ENCODE results near the gene GALC. TPM values are rescaled to one million over a fixed set of nuclear protein-coding genes. Genes with fewer than 3 reads are reported as not detected.

The GALC gene
- total RNA-seq, 1 experiment from 2014 or later, result 10.7 TPM

DNA sequence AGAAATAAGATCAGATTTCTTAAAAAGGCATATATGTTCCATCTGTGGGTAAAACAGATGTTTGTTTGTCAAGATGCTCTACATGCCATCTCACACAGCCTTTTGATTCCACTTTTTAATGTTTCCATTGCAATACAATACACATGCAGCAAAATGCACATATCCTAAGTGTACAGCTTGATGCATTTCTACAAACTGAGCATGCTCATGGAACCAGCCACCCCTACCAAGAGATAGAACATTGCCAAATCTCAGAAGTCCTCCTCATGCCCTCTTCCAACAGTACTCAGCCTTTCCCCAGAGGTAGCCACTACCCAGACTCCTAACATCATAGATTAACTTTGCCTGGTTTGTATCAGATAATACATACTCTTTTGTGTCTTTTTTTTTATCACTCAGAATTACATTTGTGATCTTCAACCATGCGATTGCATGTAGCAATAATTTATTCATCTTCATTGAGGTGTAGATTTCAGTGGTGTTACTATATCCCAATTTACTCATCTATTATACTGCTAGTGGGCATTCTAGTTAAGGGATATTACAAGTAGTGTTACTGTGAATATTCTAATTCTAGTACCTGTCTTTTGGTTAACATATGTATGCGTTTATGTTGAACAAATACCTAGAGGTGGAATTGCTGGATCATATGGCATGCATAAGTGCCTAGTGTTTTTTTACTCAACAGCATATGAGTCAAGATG, 15.2 kb upstream of the GALC start:
- ATAC-seq, result no peak
- TF ChIP-seq ZNF232 (CRISPR knock-in tag; IDR thresholded peaks at IDR 0.05) (no peak), JUN (CRISPR knock-in tag; IDR thresholded peaks at IDR 0.05) (no peak)
- TF ChIP-seq, protein P1, sequence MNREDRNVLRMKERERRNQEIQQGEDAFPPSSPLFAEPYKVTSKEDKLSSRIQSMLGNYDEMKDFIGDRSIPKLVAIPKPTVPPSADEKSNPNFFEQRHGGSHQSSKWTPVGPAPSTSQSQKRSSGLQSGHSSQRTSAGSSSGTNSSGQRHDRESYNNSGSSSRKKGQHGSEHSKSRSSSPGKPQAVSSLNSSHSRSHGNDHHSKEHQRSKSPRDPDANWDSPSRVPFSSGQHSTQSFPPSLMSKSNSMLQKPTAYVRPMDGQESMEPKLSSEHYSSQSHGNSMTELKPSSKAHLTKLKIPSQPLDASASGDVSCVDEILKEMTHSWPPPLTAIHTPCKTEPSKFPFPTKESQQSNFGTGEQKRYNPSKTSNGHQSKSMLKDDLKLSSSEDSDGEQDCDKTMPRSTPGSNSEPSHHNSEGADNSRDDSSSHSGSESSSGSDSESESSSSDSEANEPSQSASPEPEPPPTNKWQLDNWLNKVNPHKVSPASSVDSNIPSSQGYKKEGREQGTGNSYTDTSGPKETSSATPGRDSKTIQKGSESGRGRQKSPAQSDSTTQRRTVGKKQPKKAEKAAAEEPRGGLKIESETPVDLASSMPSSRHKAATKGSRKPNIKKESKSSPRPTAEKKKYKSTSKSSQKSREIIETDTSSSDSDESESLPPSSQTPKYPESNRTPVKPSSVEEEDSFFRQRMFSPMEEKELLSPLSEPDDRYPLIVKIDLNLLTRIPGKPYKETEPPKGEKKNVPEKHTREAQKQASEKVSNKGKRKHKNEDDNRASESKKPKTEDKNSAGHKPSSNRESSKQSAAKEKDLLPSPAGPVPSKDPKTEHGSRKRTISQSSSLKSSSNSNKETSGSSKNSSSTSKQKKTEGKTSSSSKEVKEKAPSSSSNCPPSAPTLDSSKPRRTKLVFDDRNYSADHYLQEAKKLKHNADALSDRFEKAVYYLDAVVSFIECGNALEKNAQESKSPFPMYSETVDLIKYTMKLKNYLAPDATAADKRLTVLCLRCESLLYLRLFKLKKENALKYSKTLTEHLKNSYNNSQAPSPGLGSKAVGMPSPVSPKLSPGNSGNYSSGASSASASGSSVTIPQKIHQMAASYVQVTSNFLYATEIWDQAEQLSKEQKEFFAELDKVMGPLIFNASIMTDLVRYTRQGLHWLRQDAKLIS (CRISPR knock-in tag; IDR thresholded peaks at IDR 0.05; ENCODE audit: borderline replicate concordance), result no peak
- TF ChIP-seq, protein P2, sequence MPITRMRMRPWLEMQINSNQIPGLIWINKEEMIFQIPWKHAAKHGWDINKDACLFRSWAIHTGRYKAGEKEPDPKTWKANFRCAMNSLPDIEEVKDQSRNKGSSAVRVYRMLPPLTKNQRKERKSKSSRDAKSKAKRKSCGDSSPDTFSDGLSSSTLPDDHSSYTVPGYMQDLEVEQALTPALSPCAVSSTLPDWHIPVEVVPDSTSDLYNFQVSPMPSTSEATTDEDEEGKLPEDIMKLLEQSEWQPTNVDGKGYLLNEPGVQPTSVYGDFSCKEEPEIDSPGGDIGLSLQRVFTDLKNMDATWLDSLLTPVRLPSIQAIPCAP (CRISPR knock-in tag; IDR thresholded peaks at IDR 0.05), result no peak
- TF ChIP-seq, protein P3, sequence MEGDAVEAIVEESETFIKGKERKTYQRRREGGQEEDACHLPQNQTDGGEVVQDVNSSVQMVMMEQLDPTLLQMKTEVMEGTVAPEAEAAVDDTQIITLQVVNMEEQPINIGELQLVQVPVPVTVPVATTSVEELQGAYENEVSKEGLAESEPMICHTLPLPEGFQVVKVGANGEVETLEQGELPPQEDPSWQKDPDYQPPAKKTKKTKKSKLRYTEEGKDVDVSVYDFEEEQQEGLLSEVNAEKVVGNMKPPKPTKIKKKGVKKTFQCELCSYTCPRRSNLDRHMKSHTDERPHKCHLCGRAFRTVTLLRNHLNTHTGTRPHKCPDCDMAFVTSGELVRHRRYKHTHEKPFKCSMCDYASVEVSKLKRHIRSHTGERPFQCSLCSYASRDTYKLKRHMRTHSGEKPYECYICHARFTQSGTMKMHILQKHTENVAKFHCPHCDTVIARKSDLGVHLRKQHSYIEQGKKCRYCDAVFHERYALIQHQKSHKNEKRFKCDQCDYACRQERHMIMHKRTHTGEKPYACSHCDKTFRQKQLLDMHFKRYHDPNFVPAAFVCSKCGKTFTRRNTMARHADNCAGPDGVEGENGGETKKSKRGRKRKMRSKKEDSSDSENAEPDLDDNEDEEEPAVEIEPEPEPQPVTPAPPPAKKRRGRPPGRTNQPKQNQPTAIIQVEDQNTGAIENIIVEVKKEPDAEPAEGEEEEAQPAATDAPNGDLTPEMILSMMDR (IDR thresholded peaks at IDR 0.05), result no peak
- TF ChIP-seq, protein P4, sequence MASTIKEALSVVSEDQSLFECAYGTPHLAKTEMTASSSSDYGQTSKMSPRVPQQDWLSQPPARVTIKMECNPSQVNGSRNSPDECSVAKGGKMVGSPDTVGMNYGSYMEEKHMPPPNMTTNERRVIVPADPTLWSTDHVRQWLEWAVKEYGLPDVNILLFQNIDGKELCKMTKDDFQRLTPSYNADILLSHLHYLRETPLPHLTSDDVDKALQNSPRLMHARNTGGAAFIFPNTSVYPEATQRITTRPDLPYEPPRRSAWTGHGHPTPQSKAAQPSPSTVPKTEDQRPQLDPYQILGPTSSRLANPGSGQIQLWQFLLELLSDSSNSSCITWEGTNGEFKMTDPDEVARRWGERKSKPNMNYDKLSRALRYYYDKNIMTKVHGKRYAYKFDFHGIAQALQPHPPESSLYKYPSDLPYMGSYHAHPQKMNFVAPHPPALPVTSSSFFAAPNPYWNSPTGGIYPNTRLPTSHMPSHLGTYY (CRISPR knock-in tag; IDR thresholded peaks at IDR 0.05), result no peak
- H3K36me3 Mint-ChIP-seq, result no peaks in the 10 kb centered on the region
- no peak overlapping the region for H3K4me3 Mint-ChIP-seq
- no peak overlapping the region for H3K27ac Mint-ChIP-seq
- no peaks in the 10 kb centered on the region for H3K27me3 Mint-ChIP-seq (ENCODE audit: low read depth)
- H3K9me3 Mint-ChIP-seq, result no peaks in the 10 kb centered on the region
- H3K4me1 Mint-ChIP-seq, result no peaks in the 10 kb centered on the region
- POLR2A ChIA-PET, result no interaction called here
- CTCF ChIA-PET, result no interaction called here
- DNase-seq (ENCODE audit: low spot score), result no peak

DNA sequence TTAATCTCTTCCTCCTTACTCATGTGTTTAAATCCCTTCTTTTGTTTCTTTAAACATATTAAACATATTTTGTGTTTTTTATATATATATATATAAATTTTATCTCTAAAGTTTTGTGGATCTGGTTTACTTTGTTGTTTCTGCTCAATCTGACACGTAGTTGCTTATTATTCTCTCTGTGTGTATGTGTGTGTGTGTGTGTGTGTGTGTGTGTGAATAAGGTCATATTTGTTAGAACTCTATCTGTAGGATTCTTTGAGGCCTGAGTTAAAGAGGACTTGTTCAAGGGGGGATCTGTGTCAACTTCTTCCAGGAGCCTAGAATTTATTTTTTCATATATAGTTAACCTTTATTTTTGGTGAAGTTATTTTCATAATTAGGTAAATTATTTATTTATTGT, 14.6 kb upstream of the GALC start:
- POLR2A ChIA-PET, result no interaction called here
- no peaks in the 10 kb centered on the region for H3K9me3 Mint-ChIP-seq
- no peaks in the 10 kb centered on the region for H3K36me3 Mint-ChIP-seq
- ATAC-seq, result no peak
- H3K27ac Mint-ChIP-seq, result no peak overlapping the region
- no peak for DNase-seq (ENCODE audit: low spot score)
- CTCF ChIA-PET, result no interaction called here
- H3K4me3 Mint-ChIP-seq, result no peak overlapping the region
- H3K4me1 Mint-ChIP-seq, result peaks cover 3% of the 10 kb centered on the region
- no peaks in the 10 kb centered on the region for H3K27me3 Mint-ChIP-seq (ENCODE audit: low read depth)
- TF ChIP-seq CDX4 (CRISPR knock-in tag; IDR thresholded peaks at IDR 0.05; ENCODE audit: borderline replicate concordance), result no peak
- no peak for TF ChIP-seq ETV6 (CRISPR knock-in tag; IDR thresholded peaks at IDR 0.05)
- TF ChIP-seq, protein P5, sequence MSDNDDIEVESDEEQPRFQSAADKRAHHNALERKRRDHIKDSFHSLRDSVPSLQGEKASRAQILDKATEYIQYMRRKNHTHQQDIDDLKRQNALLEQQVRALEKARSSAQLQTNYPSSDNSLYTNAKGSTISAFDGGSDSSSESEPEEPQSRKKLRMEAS (CRISPR knock-in tag; IDR thresholded peaks at IDR 0.05), result no peak
- no peak for TF ChIP-seq OVOL2 (CRISPR knock-in tag; IDR thresholded peaks at IDR 0.05; ENCODE audit: borderline replicate concordance)
- TF ChIP-seq TP53 (CRISPR knock-in tag; IDR thresholded peaks at IDR 0.05), result no peak
- TF ChIP-seq ZNF263 (CRISPR knock-in tag; IDR thresholded peaks at IDR 0.05; ENCODE audit: low read depth), result no peak
- no peak for TF ChIP-seq RELA (CRISPR knock-in tag; IDR thresholded peaks at IDR 0.05; ENCODE audit: borderline replicate concordance)
- TF ChIP-seq JAZF1 (CRISPR knock-in tag; IDR thresholded peaks at IDR 0.05), result no peak
- TF ChIP-seq FOXJ3 (CRISPR knock-in tag; IDR thresholded peaks at IDR 0.05; ENCODE audit: borderline replicate concordance), result no peak
- TF ChIP-seq, protein P1 (CRISPR knock-in tag; IDR thresholded peaks at IDR 0.05; ENCODE audit: borderline replicate concordance), result no peak

Measured in WTC11 (cell line).